Liver (tissue), 9 donors: ENCODE results near the gene CELSR1. TPM values are rescaled to one million over a fixed set of nuclear protein-coding genes. Genes with fewer than 3 reads are reported as not detected.
"Not testable (repeated sequence)": the region's sequence is repeated elsewhere in the genome, so short reads cannot be mapped to it uniquely, and the experiment has no call there.

Source experiments
- DNase-seq: peaks from one replicate; pipeline ENCODE4 v3.0.0-alpha.2; 2017; ENCODE audit warnings: low spot score
- H3K27ac ChIP-seq, 2 donors: one replicate each; pipeline ENCODE4 v1.7.0; 2013; ENCODE audit warnings: inconsistent platforms in 2 of 2, low read length in 2 of 2, control low read depth in 1 of 2, low read depth in 1 of 2, mild to moderate bottlenecking in 1 of 2
- H3K27me3 ChIP-seq, 4 donors: one replicate each; pipeline versions ENCODE4 v1.6.1 to v1.7.0; 2013; ENCODE audit warnings: low read length in 3 of 4, inconsistent platforms in 1 of 4, mild to moderate bottlenecking in 1 of 4, moderate library complexity in 1 of 4; ENCODE audit not compliant: control insufficient read depth in 4 of 4, insufficient read depth in 4 of 4
- H3K36me3 ChIP-seq, 4 donors: one replicate each; pipeline versions ENCODE4 v1.6.1 to v1.7.0; 2013; ENCODE audit warnings: low read length in 3 of 4, mild to moderate bottlenecking in 3 of 4, low read depth in 1 of 4, moderate library complexity in 1 of 4; ENCODE audit not compliant: control insufficient read depth in 4 of 4, insufficient read depth in 3 of 4
- H3K4me1 ChIP-seq, 4 donors: one replicate each; pipeline versions ENCODE4 v1.6.1 to v1.7.0; 2013; ENCODE audit warnings: low read length in 3 of 4, mild to moderate bottlenecking in 3 of 4, moderate library complexity in 1 of 4; ENCODE audit not compliant: control insufficient read depth in 4 of 4, insufficient read depth in 4 of 4
- H3K4me3 ChIP-seq, 3 donors: one replicate each; pipeline versions ENCODE4 v1.6.1 to v1.7.0; 2013; ENCODE audit warnings: low read length in 3 of 3, control low read depth in 1 of 3, low read depth in 1 of 3, mild to moderate bottlenecking in 1 of 3
- H3K9ac ChIP-seq, 2 donors: one replicate each; pipeline ENCODE4 v1.7.0; 2013; ENCODE audit warnings: low read length in 2 of 2, mild to moderate bottlenecking in 2 of 2, moderate library complexity in 2 of 2, control low read depth in 1 of 2, low read depth in 1 of 2
- H3K9me3 ChIP-seq, 4 donors: one replicate each; pipeline versions ENCODE4 v1.6.1 to v1.7.0; 2013; ENCODE audit warnings: low read length in 3 of 4; ENCODE audit not compliant: control insufficient read depth in 4 of 4
- EGR1 ChIP-seq, 2 donors: IDR thresholded peaks; 2 replicates each; pipeline ENCODE4 v1.6.1; 2016 to 2018; ENCODE audit warnings: antibody characterized with exemption in 2 of 2, low read depth in 2 of 2
- FOXA1 ChIP-seq: IDR thresholded peaks from 2 replicates; pipeline ENCODE4 v1.6.1; 2016; ENCODE audit warnings: antibody characterized with exemption
- FOXA2 ChIP-seq: IDR thresholded peaks from 2 replicates; pipeline ENCODE4 v1.6.1; 2016; ENCODE audit warnings: antibody characterized with exemption
- GABPA ChIP-seq, 2 donors: IDR thresholded peaks in 1 of 2; conservative IDR thresholded peaks in 1 of 2; 2 replicates each; pipeline ENCODE4 v1.6.1; 2016; ENCODE audit warnings: antibody characterized with exemption in 2 of 2, mild to moderate bottlenecking in 1 of 2, moderate library complexity in 1 of 2
- HNF4A ChIP-seq, 2 donors: conservative IDR thresholded peaks; 2 replicates each; pipeline ENCODE4 v1.6.1; 2016; ENCODE audit warnings: antibody characterized with exemption in 2 of 2, mild to moderate bottlenecking in 2 of 2
- HNF4G ChIP-seq: IDR thresholded peaks from 2 replicates; pipeline ENCODE4 v1.6.1; 2016; ENCODE audit warnings: antibody characterized with exemption
- JUND ChIP-seq, 2 donors: IDR thresholded peaks; 2 replicates each; pipeline ENCODE4 v1.6.1; 2016; ENCODE audit warnings: antibody characterized with exemption in 2 of 2
- NR2F2 ChIP-seq: IDR thresholded peaks from 2 replicates; pipeline ENCODE4 v1.6.1; 2016; ENCODE audit warnings: antibody characterized with exemption
- RAD21 ChIP-seq, 2 donors: IDR thresholded peaks; 2 replicates each; pipeline ENCODE4 v1.6.1; 2016; ENCODE audit warnings: antibody characterized with exemption in 2 of 2, mild to moderate bottlenecking in 2 of 2
- RXRA ChIP-seq, 2 donors: IDR thresholded peaks; 2 replicates each; pipeline ENCODE4 v1.6.1; 2017 to 2018; ENCODE audit warnings: antibody characterized with exemption in 2 of 2, mild to moderate bottlenecking in 1 of 2
- SP1 ChIP-seq: IDR thresholded peaks from 2 replicates; pipeline ENCODE4 v1.6.1; 2018; ENCODE audit warnings: antibody characterized with exemption, mild to moderate bottlenecking
- TAF1 ChIP-seq: conservative IDR thresholded peaks from 2 replicates; pipeline ENCODE4 v1.6.1; 2016; ENCODE audit warnings: antibody characterized with exemption, mild to moderate bottlenecking
- YY1 ChIP-seq: IDR thresholded peaks from 2 replicates; pipeline ENCODE4 v1.6.1; 2016; ENCODE audit warnings: antibody characterized with exemption, mild to moderate bottlenecking
- ZBTB33 ChIP-seq: IDR thresholded peaks from 2 replicates; pipeline ENCODE4 v1.6.1; 2016; ENCODE audit warnings: antibody characterized with exemption
- WGBS: extraction: QIAGEN DNeasy Blood & Tissue Kit; methylation state at CpG from one replicate; pipeline ENCODE4 v1.1.7; 2013; 5-methylcytosine and 5-hydroxymethylcytosine counted together
- polyA plus RNA-seq, 2 donors: library from polyadenylated mRNA; stranded (reverse) in 1 of 2; unstranded in 1 of 2; fragments of 200-250 nt in 1 of 2; fragments of >200 nt in 1 of 2; fragmentation: Nextera tagmentation in 1 of 2; extraction: Ambion mirVana in 1 of 2; gene quantifications; one replicate each; pipeline versions ENCODE4 v1.2.1 to v1.2.3, GENCODE V29; 2013 to 2015
- total RNA-seq, 2 donors: library from RNA; depleted of rRNA; stranded (reverse); fragments of >200 nt; gene quantifications; one replicate each; pipeline ENCODE4 v1.2.3, GENCODE V29; 2014
- donor health status: healthy.
- donor health status: healthy.
- donor health status: healthy.
- donor health status: healthy.
- donor health status: healthy.

CELSR1 gene
- total and polyA plus RNA-seq, 4 donors: 0.37 to 1.6 (median 1.3) TPM

- no peaks in the 10 kb centered on the region for H3K9me3 ChIP-seq
- no peak for DNase-seq
- H3K9ac ChIP-seq: no peak overlapping the region
- H3K4me1 ChIP-seq: peaks cover 0 to 3% (median 0%) of the 10 kb centered on the region in 4 donors
- no peaks in the 10 kb centered on the region for H3K36me3 ChIP-seq
- H3K27ac ChIP-seq: no peak overlapping the region
- H3K27me3 ChIP-seq: no peaks in the 10 kb centered on the region
- no peak overlapping the region for H3K4me3 ChIP-seq
- WGBS: 79% methylated on average over 22 of the region's 22 CpGs
- TF ChIP-seq NR2F2 (peak; percentile 84), ZBTB33 (no peak)
Measured at GRCh38 chr22:46517255-46517761, 20.1 kb downstream of the CELSR1 start.

GRCh38 chr22:46516638-46517037 is 20.8 kb downstream of the CELSR1 start:
- peaks cover 0 to 3% (median 0%) of the 10 kb centered on the region in 4 donors for H3K4me1 ChIP-seq
- H3K27ac ChIP-seq: no peak overlapping the region
- no peak overlapping the region for H3K9ac ChIP-seq
- H3K9me3 ChIP-seq: no peaks in the 10 kb centered on the region
- no peak for DNase-seq
- no peaks in the 10 kb centered on the region for H3K27me3 ChIP-seq
- TF ChIP-seq RAD21 (IDR thresholded peaks at IDR 0.05) (no peak), FOXA2 (no peak), FOXA1 (no peak), GABPA (IDR thresholded peaks at IDR 0.05 in 1 of 2, conservative IDR thresholded peaks at IDR 0.05 in 1 of 2) (no peak), TAF1 (no peak), HNF4G (no peak), HNF4A (conservative IDR thresholded peaks at IDR 0.05) (no peak), JUND (IDR thresholded peaks at IDR 0.05) (no peak), NR2F2 (no peak), SP1 (no peak), RXRA (IDR thresholded peaks at IDR 0.05) (no peak), YY1 (no peak), EGR1 (IDR thresholded peaks at IDR 0.05; ENCODE audit: low read depth in 2 of 2) (no peak)
- H3K4me3 ChIP-seq: no peak overlapping the region
- 85% methylated on average over 10 of the region's 10 CpGs for WGBS
- no peaks in the 10 kb centered on the region for H3K36me3 ChIP-seq

GRCh38 chr22:46516112-46516487 is 21.3 kb downstream of the CELSR1 start:
- not testable (repeated sequence) for H3K36me3 ChIP-seq, DNase-seq, H3K4me1 ChIP-seq, H3K27me3 ChIP-seq, H3K9me3 ChIP-seq, H3K27ac ChIP-seq, H3K4me3 ChIP-seq, H3K9ac ChIP-seq
- WGBS: 98% methylated on average over 3 of the region's 5 CpGs
